GM23338 (cell line): Measurements from ENCODE around the gene CDC25B. TPM values are rescaled to one million over a fixed set of nuclear protein-coding genes. Genes with fewer than 3 reads are reported as not detected.

ENCODE experiments used
- ATAC-seq: fragments of 200-7000 bp; cut with Tn5 transposase; 3 replicates; pipeline ENCODE4 v1.9.1; 2020
- DNase-seq: peaks from one replicate; pipeline ENCODE4 v3.0.0-alpha.2; 2015; ENCODE audit warnings: low spot score
- H2AFZ ChIP-seq: fragments of 200-600 bp; sonication (generic); 2 replicates; pipeline ENCODE4 v1.8.0; 2016; ENCODE audit warnings: antibody characterized with exemption, mild to moderate bottlenecking, moderate library complexity
- H3F3A ChIP-seq: fragments of 200-600 bp; sonication (generic); replicated peaks from 2 replicates; pipeline ENCODE4 v1.8.0; 2017; ENCODE audit warnings: antibody characterized with exemption, mixed run types, low read depth
- H3K27ac ChIP-seq: fragments of 200-600 bp; sonication (generic); 2 replicates; pipeline ENCODE4 v1.6.1; 2016; ENCODE audit warnings: low read depth
- H3K27me3 ChIP-seq: fragments of 200-600 bp; sonication (generic); 2 replicates; pipeline ENCODE4 v1.8.0; 2016; ENCODE audit warnings: mild to moderate bottlenecking, mixed run types, moderate library complexity; ENCODE audit not compliant: insufficient read depth
- H3K36me3 ChIP-seq: fragments of 200-600 bp; sonication (generic); 2 replicates; pipeline ENCODE4 v1.8.0; 2016; ENCODE audit warnings: mild to moderate bottlenecking; ENCODE audit not compliant: insufficient read depth
- H3K4me1 ChIP-seq: fragments of 200-600 bp; sonication (generic); 2 replicates; pipeline ENCODE4 v1.8.0; 2016; ENCODE audit warnings: mild to moderate bottlenecking, moderate library complexity; ENCODE audit not compliant: insufficient read depth
- H3K4me2 ChIP-seq: fragments of 200-600 bp; sonication (generic); 2 replicates; pipeline ENCODE4 v1.7.1; 2017; ENCODE audit warnings: mixed run types
- H3K4me3 ChIP-seq: fragments of 200-600 bp; sonication (generic); 2 replicates; pipeline ENCODE4 v1.6.1; 2016; ENCODE audit warnings: mixed run types
- H3K79me2 ChIP-seq: fragments of 200-600 bp; sonication (generic); replicated peaks from 2 replicates; pipeline ENCODE4 v1.8.0; 2017; ENCODE audit warnings: mild to moderate bottlenecking; ENCODE audit not compliant: insufficient read depth
- H3K9me2 ChIP-seq: fragments of 200-600 bp; sonication (generic); 2 replicates; pipeline ENCODE4 v1.8.0; 2017; ENCODE audit not compliant: insufficient read depth
- H4K20me1 ChIP-seq: fragments of 200-600 bp; sonication (generic); replicated peaks from 2 replicates; pipeline ENCODE4 v1.8.0; 2017; ENCODE audit warnings: mild to moderate bottlenecking; ENCODE audit not compliant: insufficient read depth
- H3K27ac Mint-ChIP-seq: 2 replicates; pipeline ENCODE4 v1.8.0; 2020; ENCODE audit warnings: inconsistent platforms, mild to moderate bottlenecking, moderate library complexity, mixed read lengths
- H3K27me3 Mint-ChIP-seq: 3 replicates; pipeline ENCODE4 v1.8.0; 2022; ENCODE audit warnings: low read depth, mild to moderate bottlenecking, moderate library complexity, mixed read lengths, inconsistent platforms; ENCODE audit not compliant: insufficient read depth, poor library complexity
- H3K36me3 Mint-ChIP-seq: 3 replicates; pipeline ENCODE4 v1.8.0; 2021; ENCODE audit warnings: low read depth, mild to moderate bottlenecking, inconsistent platforms, moderate library complexity, mixed read lengths
- H3K4me1 Mint-ChIP-seq: 3 replicates; pipeline ENCODE4 v1.8.0; 2020; ENCODE audit warnings: mild to moderate bottlenecking, inconsistent platforms, mixed read lengths
- H3K4me3 Mint-ChIP-seq: 3 replicates; pipeline ENCODE4 v1.8.0; 2021; ENCODE audit warnings: moderate library complexity, mild to moderate bottlenecking, inconsistent platforms, mixed read lengths
- H3K9me3 Mint-ChIP-seq: 3 replicates; pipeline ENCODE4 v1.8.0; 2020; ENCODE audit warnings: moderate library complexity, mild to moderate bottlenecking, inconsistent platforms, mixed read lengths
- CREB1 ChIP-seq: fragments of 250-450 bp; sonication (Bioruptor Pico); IDR thresholded peaks from 2 replicates; pipeline ENCODE4 v1.5.0; 2020; ENCODE audit warnings: low read depth, mild to moderate bottlenecking, moderate library complexity
- EZH2 ChIP-seq: fragments of 200-600 bp; sonication (generic); IDR thresholded peaks from one replicate; pipeline ENCODE4 v1.8.0; 2017; ENCODE audit warnings: antibody characterized with exemption, mild to moderate bottlenecking, low read depth; ENCODE audit not compliant: unreplicated experiment
- EZH2phosphoT487 ChIP-seq: fragments of 200-600 bp; sonication (generic); IDR thresholded peaks from one replicate; pipeline ENCODE4 v1.8.1; 2018; ENCODE audit warnings: antibody characterized with exemption; ENCODE audit not compliant: unreplicated experiment
- JUNB ChIP-seq: IDR thresholded peaks from one replicate; pipeline ENCODE4 v1.6.1; 2016; ENCODE audit warnings: antibody characterized with exemption; ENCODE audit not compliant: unreplicated experiment
- NANOG ChIP-seq: IDR thresholded peaks from 2 replicates; pipeline ENCODE4 v1.6.1; 2016; ENCODE audit warnings: antibody characterized with exemption, borderline replicate concordance
- POLR2AphosphoS5 ChIP-seq: IDR thresholded peaks from 2 replicates; pipeline ENCODE4 v1.6.1; 2016; ENCODE audit warnings: antibody characterized with exemption, low read depth
- STAT1 ChIP-seq: IDR thresholded peaks from one replicate; pipeline ENCODE4 v1.6.1; 2016; ENCODE audit warnings: antibody characterized with exemption; ENCODE audit not compliant: unreplicated experiment
- ZNF114 ChIP-seq: fragments of 250-450 bp; sonication (Bioruptor Pico); IDR thresholded peaks from 2 replicates; pipeline ENCODE4 v1.5.0; 2020; ENCODE audit warnings: mild to moderate bottlenecking, moderate library complexity
- ZNF331 ChIP-seq: fragments of 250-450 bp; sonication (Bioruptor Pico); IDR thresholded peaks from 2 replicates; pipeline ENCODE4 v1.5.0; 2020; ENCODE audit warnings: low read depth, mild to moderate bottlenecking, moderate library complexity
- polyA plus RNA-seq: library from polyadenylated mRNA; unstranded; fragments of >200 nt; fragmentation: Nextera tagmentation; extraction: Ambion mirVana; gene quantifications from 2 replicates; pipeline ENCODE4 v1.2.1, GENCODE V29; 2016
- total RNA-seq: library from RNA; depleted of rRNA; stranded (reverse); fragments of >200 nt; shearing (Covaris generic); gene quantifications from 2 replicates; pipeline ENCODE4 v1.2.3, GENCODE V29; 2014
- TF ChIP-seq, protein P1 (sequence below): IDR thresholded peaks from 2 replicates; pipeline ENCODE4 v1.6.1; 2016; ENCODE audit warnings: antibody characterized with exemption
- TF ChIP-seq, protein P2 (sequence below), 2 experiments: fragments of 200-600 bp in 1 of 2; sonication (generic) in 1 of 2; conservative IDR thresholded peaks; 2 replicates each; pipeline versions ENCODE4 v1.5.1 to v1.6.1; 2016 to 2017; ENCODE audit warnings: antibody characterized with exemption in 2 of 2, low read depth in 2 of 2, mild to moderate bottlenecking in 2 of 2, moderate library complexity in 1 of 2
- TF ChIP-seq, protein P3 (sequence below): fragments of 250-450 bp; sonication (Bioruptor Pico); IDR thresholded peaks from 2 replicates; pipeline ENCODE4 v1.5.0; 2020; ENCODE audit warnings: mild to moderate bottlenecking, moderate library complexity
- TF ChIP-seq, protein P4 (sequence below): IDR thresholded peaks from one replicate; pipeline ENCODE4 v1.6.1; 2018; ENCODE audit warnings: antibody characterized with exemption; ENCODE audit not compliant: unreplicated experiment

Gene CDC25B
- total and polyA plus RNA-seq, 2 experiments from 2014 or later, result 10.5 to 33.0 TPM

DNA sequence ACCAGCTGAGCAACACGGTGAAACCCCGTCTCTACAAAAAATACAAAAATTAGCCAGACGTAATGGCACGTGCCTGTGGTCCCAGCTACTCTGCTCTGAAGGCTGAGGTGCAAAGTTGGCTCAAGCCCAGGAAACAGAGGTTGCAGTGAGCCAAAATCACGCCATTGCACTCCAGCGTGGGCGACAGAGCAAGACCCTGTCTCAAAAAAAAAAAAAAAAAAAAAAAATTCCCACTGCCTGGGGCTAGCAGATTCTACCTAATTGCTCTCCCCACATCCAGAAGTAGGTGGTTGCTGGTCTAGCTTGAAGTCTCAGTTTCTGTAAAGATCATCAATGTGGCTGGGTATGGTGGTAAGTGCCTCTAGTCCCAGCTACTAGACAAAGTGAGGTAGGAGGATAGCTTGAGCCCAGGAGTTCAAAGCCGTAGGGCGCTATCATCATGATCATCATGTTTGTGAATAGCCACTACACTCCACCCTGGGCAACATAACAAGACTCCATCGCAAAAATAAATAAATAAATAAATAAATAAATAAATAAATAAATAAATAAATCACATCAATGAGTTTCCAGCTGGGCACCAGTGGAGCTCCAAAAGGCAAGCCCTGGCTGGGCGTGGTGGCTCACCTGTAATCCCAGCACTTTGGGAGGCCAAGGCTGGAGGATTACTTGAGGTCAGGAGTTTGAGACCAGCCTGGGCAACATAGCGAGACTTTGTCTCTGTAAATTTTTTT is 17.9 kb downstream of the CDC25B start:
- no peak overlapping the region for H3K27ac Mint-ChIP-seq

More for the DNA sequence above, 17.9 kb downstream of the CDC25B start:
- H3K27me3 Mint-ChIP-seq, result peaks cover 5% of the 10 kb centered on the region
- no peak overlapping the region for H3K4me3 Mint-ChIP-seq
- no peaks in the 10 kb centered on the region for H3K9me2 ChIP-seq
- H3K36me3 ChIP-seq, result no peaks in the 10 kb centered on the region
- no peaks in the 10 kb centered on the region for H3K27me3 ChIP-seq
- no peak overlapping the region for H3K4me2 ChIP-seq
- no peak overlapping the region for H2AFZ ChIP-seq
- H3K4me3 ChIP-seq, result no peak overlapping the region
- no peaks in the 10 kb centered on the region; the same call in 1 of the 2 replicates for H3F3A ChIP-seq
- TF ChIP-seq EZH2phosphoT487 (no peak), POLR2AphosphoS5 (no peak), ZNF114 (CRISPR knock-in tag) (no peak), STAT1 (no peak), ZNF331 (CRISPR knock-in tag) (no peak), NANOG (no peak), EZH2 (no peak), JUNB (no peak), CREB1 (no peak)
- TF ChIP-seq, protein P1, sequence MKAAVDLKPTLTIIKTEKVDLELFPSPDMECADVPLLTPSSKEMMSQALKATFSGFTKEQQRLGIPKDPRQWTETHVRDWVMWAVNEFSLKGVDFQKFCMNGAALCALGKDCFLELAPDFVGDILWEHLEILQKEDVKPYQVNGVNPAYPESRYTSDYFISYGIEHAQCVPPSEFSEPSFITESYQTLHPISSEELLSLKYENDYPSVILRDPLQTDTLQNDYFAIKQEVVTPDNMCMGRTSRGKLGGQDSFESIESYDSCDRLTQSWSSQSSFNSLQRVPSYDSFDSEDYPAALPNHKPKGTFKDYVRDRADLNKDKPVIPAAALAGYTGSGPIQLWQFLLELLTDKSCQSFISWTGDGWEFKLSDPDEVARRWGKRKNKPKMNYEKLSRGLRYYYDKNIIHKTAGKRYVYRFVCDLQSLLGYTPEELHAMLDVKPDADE, result no peak
- TF ChIP-seq, protein P2, sequence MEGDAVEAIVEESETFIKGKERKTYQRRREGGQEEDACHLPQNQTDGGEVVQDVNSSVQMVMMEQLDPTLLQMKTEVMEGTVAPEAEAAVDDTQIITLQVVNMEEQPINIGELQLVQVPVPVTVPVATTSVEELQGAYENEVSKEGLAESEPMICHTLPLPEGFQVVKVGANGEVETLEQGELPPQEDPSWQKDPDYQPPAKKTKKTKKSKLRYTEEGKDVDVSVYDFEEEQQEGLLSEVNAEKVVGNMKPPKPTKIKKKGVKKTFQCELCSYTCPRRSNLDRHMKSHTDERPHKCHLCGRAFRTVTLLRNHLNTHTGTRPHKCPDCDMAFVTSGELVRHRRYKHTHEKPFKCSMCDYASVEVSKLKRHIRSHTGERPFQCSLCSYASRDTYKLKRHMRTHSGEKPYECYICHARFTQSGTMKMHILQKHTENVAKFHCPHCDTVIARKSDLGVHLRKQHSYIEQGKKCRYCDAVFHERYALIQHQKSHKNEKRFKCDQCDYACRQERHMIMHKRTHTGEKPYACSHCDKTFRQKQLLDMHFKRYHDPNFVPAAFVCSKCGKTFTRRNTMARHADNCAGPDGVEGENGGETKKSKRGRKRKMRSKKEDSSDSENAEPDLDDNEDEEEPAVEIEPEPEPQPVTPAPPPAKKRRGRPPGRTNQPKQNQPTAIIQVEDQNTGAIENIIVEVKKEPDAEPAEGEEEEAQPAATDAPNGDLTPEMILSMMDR (conservative IDR thresholded peaks at IDR 0.05; ENCODE audit: low read depth in 2 of 2), result no peak
- TF ChIP-seq, protein P3, sequence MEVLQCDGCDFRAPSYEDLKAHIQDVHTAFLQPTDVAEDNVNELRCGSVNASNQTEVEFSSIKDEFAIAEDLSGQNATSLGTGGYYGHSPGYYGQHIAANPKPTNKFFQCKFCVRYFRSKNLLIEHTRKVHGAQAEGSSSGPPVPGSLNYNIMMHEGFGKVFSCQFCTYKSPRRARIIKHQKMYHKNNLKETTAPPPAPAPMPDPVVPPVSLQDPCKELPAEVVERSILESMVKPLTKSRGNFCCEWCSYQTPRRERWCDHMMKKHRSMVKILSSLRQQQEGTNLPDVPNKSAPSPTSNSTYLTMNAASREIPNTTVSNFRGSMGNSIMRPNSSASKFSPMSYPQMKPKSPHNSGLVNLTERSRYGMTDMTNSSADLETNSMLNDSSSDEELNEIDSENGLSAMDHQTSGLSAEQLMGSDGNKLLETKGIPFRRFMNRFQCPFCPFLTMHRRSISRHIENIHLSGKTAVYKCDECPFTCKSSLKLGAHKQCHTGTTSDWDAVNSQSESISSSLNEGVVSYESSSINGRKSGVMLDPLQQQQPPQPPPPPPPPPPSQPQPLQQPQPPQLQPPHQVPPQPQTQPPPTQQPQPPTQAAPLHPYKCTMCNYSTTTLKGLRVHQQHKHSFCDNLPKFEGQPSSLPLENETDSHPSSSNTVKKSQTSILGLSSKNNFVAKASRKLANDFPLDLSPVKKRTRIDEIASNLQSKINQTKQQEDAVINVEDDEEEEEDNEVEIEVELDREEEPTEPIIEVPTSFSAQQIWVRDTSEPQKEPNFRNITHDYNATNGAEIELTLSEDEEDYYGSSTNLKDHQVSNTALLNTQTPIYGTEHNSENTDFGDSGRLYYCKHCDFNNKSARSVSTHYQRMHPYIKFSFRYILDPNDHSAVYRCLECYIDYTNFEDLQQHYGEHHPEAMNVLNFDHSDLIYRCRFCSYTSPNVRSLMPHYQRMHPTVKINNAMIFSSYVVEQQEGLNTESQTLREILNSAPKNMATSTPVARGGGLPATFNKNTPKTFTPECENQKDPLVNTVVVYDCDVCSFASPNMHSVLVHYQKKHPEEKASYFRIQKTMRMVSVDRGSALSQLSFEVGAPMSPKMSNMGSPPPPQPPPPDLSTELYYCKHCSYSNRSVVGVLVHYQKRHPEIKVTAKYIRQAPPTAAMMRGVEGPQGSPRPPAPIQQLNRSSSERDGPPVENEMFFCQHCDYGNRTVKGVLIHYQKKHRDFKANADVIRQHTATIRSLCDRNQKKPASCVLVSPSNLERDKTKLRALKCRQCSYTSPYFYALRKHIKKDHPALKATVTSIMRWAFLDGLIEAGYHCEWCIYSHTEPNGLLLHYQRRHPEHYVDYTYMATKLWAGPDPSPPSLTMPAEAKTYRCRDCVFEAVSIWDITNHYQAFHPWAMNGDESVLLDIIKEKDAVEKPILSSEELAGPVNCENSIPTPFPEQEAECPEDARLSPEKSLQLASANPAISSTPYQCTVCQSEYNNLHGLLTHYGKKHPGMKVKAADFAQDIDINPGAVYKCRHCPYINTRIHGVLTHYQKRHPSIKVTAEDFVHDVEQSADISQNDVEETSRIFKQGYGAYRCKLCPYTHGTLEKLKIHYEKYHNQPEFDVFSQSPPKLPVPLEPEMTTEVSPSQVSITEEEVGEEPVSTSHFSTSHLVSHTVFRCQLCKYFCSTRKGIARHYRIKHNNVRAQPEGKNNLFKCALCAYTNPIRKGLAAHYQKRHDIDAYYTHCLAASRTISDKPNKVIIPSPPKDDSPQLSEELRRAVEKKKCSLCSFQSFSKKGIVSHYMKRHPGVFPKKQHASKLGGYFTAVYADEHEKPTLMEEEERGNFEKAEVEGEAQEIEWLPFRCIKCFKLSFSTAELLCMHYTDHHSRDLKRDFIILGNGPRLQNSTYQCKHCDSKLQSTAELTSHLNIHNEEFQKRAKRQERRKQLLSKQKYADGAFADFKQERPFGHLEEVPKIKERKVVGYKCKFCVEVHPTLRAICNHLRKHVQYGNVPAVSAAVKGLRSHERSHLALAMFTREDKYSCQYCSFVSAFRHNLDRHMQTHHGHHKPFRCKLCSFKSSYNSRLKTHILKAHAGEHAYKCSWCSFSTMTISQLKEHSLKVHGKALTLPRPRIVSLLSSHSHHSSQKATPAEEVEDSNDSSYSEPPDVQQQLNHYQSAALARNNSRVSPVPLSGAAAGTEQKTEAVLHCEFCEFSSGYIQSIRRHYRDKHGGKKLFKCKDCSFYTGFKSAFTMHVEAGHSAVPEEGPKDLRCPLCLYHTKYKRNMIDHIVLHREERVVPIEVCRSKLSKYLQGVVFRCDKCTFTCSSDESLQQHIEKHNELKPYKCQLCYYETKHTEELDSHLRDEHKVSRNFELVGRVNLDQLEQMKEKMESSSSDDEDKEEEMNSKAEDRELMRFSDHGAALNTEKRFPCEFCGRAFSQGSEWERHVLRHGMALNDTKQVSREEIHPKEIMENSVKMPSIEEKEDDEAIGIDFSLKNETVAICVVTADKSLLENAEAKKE (CRISPR knock-in tag), result no peak
- TF ChIP-seq, protein P4, sequence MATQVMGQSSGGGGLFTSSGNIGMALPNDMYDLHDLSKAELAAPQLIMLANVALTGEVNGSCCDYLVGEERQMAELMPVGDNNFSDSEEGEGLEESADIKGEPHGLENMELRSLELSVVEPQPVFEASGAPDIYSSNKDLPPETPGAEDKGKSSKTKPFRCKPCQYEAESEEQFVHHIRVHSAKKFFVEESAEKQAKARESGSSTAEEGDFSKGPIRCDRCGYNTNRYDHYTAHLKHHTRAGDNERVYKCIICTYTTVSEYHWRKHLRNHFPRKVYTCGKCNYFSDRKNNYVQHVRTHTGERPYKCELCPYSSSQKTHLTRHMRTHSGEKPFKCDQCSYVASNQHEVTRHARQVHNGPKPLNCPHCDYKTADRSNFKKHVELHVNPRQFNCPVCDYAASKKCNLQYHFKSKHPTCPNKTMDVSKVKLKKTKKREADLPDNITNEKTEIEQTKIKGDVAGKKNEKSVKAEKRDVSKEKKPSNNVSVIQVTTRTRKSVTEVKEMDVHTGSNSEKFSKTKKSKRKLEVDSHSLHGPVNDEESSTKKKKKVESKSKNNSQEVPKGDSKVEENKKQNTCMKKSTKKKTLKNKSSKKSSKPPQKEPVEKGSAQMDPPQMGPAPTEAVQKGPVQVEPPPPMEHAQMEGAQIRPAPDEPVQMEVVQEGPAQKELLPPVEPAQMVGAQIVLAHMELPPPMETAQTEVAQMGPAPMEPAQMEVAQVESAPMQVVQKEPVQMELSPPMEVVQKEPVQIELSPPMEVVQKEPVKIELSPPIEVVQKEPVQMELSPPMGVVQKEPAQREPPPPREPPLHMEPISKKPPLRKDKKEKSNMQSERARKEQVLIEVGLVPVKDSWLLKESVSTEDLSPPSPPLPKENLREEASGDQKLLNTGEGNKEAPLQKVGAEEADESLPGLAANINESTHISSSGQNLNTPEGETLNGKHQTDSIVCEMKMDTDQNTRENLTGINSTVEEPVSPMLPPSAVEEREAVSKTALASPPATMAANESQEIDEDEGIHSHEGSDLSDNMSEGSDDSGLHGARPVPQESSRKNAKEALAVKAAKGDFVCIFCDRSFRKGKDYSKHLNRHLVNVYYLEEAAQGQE, result no peak
- ATAC-seq (no peak), DNase-seq (no peak)
- H3K36me3 Mint-ChIP-seq, result no peaks in the 10 kb centered on the region; the same call in 2 of the 3 replicates
- no peaks in the 10 kb centered on the region for H3K79me2 ChIP-seq
- H3K27ac ChIP-seq, result no peak overlapping the region
- H3K4me1 Mint-ChIP-seq, result peaks cover 14% of the 10 kb centered on the region
- no peaks in the 10 kb centered on the region; the same call in 2 of the 3 replicates for H3K9me3 Mint-ChIP-seq
- peaks cover 12% of the 10 kb centered on the region; the same call in 1 of the 2 replicates for H3K4me1 ChIP-seq
- no peaks in the 10 kb centered on the region for H4K20me1 ChIP-seq
